ENCODE results near the gene CYTH2.

Gene CYTH2

GRCh38 chr19:48530066-48530720 is 61.0 kb downstream of the CYTH2 start:
- H3K4me3 ChIP-seq (ENCODE audit: low read depth, low read length) = no peak overlapping the region
- no peak for DNase-seq (ENCODE audit: low read depth)
- TF ChIP-seq MYC (IDR thresholded peaks at IDR 0.05; ENCODE audit: low read depth, low read length) = no peak
- TF ChIP-seq POLR2A (IDR thresholded peaks at IDR 0.05; ENCODE audit: extremely low read depth, insufficient read length) = no peak
- TF ChIP-seq, protein P1, sequence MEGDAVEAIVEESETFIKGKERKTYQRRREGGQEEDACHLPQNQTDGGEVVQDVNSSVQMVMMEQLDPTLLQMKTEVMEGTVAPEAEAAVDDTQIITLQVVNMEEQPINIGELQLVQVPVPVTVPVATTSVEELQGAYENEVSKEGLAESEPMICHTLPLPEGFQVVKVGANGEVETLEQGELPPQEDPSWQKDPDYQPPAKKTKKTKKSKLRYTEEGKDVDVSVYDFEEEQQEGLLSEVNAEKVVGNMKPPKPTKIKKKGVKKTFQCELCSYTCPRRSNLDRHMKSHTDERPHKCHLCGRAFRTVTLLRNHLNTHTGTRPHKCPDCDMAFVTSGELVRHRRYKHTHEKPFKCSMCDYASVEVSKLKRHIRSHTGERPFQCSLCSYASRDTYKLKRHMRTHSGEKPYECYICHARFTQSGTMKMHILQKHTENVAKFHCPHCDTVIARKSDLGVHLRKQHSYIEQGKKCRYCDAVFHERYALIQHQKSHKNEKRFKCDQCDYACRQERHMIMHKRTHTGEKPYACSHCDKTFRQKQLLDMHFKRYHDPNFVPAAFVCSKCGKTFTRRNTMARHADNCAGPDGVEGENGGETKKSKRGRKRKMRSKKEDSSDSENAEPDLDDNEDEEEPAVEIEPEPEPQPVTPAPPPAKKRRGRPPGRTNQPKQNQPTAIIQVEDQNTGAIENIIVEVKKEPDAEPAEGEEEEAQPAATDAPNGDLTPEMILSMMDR (IDR thresholded peaks at IDR 0.05; ENCODE audit: low read depth, low read length) = no peak
- TF ChIP-seq, protein P2, sequence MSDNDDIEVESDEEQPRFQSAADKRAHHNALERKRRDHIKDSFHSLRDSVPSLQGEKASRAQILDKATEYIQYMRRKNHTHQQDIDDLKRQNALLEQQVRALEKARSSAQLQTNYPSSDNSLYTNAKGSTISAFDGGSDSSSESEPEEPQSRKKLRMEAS (IDR thresholded peaks at IDR 0.05; ENCODE audit: low read depth, low read length) = no peak

DNA sequence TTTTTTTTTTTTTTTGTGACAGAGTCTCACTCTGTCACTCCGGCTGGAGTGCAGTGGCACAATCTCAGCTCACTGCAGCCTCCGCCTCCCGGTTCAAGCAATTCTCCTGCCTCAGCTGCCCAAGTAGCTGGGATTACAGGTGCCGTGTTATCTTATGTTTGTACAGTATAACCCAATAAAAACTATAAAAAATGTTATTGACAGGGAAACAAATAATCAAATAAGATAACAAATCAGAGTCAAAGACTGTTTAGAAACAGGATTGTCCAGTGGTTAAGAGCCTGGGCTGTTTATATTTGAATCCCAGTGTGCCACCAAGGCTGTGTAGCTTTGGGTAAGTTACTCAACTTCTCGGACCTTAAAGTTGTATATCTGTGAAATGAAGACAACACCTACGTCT is 61.6 kb downstream of the CYTH2 start:
- no peak for DNase-seq (ENCODE audit: low read depth)
- H3K4me3 ChIP-seq (ENCODE audit: low read depth, low read length) = no peak overlapping the region
- TF ChIP-seq, protein P2 (IDR thresholded peaks at IDR 0.05; ENCODE audit: low read depth, low read length) = no peak
- TF ChIP-seq, protein P1 (IDR thresholded peaks at IDR 0.05; ENCODE audit: low read depth, low read length) = no peak
